HG03378 (cell line): ENCODE measurements around the gene TBCD.

Source experiments
- ATAC-seq: cut with Tn5 transposase; IDR thresholded peaks from one replicate; pipeline ENCODE4 v1.9.1; 2021; ENCODE audit warnings: mild to moderate bottlenecking, moderate library complexity; ENCODE audit not compliant: unreplicated experiment

TBCD gene

DNA sequence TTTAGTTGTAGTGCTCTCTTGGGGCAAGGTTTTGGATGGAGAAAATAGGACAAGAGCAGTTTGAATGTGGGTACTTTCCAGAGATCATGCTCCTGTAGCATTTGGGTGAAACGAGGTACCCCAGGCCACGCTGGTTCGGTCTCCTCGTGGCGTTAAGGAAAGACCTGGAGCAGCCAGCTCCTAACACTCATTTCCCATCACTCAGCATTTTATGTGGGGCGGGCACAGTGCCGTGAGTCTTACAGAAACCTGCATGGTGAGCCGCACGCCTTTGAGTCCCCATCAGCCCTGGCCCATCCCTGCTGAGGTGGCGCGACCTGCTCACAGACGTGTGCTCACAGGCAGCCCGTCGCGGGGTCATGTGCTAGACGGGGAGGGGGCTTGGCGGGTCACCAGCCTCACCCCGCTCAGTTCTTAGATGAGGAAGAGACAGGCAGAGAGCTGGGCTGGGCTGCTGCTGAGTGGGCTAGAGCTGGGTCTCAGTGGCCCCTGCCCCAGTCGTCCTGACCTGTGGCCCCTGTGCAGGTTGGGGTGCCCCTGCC, 37.3 kb downstream of the TBCD start:
- no peak for ATAC-seq

DNA sequence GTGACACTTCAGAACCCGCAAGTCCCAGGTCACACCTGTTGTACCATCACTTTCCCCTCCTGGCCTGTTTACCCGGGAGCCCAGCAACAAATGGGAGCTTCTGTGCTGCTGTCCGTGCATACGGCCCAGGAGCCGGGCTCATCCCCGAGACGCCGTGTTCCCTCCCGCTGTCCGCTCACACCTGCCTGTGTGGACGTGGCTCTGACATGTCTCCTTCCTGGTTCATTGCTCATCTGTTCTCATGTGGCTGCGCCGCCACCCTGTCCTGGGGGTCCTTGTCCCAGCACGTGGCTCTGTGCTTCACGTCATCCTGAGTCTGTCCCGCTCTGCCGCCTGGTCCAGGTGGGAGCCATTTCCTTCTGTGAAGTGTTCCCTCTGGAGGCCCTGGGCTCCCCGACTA, 37.9 kb downstream of the TBCD start:
- no peak for ATAC-seq

DNA sequence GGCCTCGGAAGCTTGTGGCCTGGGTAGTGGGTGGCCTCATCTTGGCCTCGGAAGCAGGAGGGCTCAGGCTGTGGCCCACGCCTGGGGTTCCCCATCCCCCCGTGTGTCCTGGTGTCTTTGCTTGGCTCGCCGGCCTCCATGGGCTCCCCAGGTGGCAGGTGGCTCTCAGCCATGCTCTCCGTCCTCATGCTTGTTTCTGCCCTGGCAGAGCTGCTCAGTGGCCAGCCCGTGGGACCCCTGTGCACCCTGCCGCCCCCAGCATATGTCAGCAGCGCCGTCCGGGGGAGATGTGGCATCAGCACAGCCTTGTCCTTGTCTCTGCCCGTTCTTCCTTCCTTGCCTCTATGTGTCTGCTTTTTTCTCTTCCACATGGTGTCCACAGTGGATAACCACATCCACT, 38.5 kb downstream of the TBCD start:
- ATAC-seq, result no peak

DNA sequence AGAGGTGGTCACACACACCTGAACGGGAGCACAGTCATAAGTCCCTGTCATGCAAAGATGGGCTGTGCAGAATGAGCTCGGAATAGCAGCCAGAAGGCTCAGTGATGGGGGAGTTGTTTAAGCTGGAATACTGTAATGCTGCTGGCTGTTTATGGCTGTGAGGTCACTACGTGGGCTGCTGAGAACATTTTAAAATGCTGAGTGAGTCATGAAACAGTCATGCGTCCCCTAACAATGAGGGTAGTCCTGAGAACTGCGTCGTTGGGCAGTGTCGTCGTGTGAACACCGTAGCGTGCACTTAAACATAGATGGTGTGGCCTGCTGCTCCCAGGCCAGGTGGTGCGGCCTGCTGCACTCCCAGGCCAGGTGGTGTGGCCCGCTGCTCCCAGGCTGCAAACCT, 39.7 kb downstream of the TBCD start:
- ATAC-seq, result no peak

DNA sequence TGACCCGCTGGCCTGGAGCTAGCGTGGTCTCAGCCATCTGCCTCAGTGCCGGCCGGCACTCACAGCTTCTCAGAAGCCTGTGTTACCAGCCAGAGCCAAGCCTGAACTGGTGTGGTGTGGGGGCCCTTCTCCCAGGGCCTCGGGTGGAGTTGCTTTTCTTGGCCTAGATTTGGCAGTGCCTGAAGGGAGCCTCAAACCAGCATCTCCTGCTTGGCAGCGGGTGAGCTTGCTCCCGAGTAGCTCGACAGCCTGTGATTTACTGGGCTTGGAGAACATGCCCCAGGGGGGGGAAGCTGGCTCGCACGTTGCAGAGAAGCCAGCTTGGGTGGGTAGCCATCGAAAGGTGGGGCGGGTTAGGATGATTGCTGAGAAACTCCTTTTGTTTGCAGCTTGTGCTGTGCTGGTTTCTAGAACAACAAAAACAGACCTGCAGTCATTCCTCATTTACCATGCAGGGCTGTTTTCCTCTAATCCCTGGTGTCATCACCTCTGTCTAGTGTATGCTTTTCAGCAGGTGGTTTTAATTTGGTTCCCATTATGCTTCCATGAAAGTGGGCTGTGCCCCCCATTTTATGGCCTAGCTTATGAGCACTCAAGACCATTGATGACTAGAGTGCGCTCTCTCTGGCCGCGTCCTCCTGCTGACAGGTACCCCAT, 42.2 kb downstream of the TBCD start:
- no peak for ATAC-seq

DNA sequence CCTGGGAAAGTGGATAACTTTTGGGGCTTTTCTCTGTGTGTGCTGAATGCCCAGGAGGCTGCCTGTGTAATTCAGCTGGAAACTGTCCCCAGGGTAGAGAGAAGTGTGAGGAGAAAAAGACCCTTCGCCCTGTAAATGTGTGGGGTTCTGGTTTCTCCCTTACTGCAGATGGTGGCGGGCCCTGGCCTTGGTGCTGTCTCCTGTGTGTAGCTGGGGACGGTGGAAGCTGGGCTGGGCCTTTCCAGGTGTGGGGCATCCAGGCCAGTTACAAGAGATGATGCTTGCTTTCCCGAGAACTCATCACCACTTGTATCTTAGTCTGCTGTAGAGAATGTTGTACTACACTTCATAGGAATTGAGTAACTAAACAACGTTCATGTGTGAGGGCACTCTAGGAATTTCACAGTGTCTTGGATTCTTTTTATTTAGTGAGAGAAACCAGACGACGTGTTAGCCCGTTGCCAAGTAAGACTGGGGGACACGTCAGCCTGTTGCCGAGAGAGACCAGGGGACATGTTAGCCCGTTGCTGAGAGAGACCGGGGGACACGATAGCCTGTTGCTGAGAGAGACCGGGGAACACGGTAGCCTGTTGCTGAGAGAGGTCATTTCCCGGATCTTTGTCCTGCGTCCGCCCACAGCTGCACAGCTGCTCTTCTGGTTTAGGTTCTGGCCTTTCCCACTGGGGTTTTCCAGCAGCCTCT, 43.1 kb downstream of the TBCD start:
- ATAC-seq, result no peak

DNA sequence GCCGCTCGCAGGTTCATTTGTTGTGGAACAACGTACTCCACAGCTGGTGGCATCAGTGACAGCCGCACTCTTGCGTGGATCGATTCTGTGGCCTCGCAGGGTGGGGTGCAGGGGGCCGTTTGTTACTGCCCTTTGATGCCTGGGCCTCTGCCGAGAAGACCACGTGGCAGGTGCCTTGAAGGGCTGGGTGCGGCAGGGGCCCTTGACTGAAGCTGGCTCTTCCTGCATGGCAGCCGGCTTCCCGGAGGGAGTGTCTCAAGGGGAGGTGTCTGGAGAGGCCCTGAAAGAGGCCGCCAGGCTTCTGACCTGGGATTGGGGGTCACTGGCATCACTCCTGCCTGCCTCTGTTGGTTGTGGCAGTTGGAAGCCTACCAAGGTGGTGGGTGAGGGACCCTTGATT, 43.8 kb downstream of the TBCD start:
- ATAC-seq, result no peak

DNA sequence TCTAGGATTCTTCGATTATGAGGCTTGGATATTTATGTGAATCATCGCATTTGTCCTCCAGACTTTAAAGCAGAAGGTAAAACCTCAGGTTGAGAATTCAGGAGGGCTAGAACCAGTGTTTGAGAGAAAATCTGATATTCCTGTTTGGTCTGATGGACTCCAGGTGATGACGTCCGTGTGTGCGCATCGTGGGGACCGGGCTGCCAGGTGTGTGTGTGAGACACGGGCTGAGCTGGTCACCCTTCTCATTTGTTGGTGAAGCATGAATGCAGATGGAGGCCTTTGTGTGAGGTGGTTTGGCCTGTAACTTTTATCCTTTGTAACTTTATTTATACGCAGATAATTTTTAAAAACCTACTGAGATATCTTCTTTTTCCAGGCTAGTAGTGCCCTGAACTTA, 45.2 kb downstream of the TBCD start:
- ATAC-seq, result no peak

DNA sequence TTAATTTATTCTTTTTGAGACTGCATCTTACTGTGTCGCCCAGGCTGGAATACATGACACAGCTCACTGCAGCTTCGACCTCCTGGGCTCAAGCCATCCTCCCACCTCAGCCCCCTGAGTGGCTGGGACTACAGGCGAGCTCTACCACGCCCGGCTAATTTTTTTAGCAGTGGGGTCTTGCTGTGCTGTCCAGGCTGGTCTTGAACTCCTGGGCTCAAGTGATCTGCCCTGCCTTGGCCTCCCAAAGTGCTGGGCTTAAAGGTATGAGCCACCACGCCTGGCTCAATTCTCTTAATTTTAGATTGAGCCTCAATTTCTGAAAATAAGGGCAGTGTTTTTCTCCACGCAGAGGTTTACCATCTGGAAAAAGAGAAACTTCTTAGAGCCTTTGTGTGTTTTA, 46.9 kb downstream of the TBCD start:
- ATAC-seq, result no peak

DNA sequence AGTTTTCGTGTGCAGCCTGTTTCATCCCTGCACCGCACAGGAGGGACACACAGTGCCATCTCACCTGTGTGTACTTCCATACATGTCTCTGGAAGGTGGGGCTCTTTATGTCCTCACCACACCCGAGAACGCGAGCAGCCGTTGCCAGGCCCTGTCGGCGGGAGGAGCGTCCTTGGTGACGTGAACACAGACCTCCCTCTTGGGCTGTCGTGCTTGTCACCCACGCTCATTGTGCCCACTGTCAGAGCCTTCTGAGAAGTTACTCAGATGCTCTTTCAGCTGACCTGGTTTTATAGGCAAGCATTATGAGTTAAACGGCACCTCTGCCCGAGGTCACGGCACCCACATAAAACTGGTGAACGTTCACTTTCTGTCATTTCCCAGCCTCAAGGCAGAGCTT, 47.7 kb downstream of the TBCD start:
- no peak for ATAC-seq

DNA sequence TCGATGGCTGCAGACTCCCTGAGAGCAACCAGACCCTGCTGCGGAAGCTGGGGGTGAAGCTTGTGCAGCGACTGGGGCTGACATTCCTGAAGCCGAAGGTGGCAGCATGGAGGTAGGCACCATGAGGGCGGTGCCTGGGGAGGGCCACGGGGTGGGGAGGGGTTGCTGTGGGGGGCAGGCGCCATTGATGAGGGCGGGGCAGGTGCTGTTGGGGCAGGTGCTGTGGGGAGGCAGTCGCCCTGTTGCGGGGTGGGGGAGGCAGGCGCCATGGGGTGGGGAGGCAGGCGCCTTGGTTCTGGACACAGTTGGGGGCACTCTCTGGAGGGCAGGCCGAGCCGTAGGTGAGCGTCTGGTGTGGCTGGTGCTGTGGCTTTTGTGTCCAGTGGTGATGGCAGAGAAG, 49.0 kb downstream of the TBCD start:
- no peak for ATAC-seq

DNA sequence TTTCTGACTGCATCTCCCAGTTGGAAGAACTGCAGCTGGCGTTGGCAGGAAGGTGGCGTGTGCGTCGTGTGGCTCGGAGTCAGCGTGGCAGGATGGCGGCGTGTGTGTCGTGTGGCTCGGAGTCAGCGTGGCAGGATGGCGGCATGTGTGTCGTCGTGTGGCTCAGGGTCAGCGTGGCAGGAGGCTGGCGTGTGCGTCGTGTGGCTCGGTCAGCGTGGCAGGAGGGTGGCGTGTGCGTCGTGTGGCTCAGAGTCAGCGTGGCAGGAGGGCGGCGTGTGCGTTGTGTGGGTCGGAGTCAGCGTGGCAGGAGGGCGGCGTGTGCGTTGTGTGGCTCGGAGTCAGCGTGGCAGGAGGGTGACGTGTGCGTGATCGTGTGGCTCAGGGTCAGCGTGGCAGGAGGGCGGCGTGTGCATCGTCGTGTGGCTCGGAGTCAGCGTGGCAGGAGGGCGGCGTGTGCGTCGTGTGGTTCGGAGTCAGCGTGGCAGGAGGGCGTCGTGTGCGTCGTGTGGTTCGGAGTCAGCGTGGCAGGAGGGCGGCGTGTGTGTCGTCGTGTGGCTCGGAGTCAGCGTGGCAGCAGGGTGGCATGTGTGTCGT, 49.6 kb downstream of the TBCD start:
- ATAC-seq, result no peak

DNA sequence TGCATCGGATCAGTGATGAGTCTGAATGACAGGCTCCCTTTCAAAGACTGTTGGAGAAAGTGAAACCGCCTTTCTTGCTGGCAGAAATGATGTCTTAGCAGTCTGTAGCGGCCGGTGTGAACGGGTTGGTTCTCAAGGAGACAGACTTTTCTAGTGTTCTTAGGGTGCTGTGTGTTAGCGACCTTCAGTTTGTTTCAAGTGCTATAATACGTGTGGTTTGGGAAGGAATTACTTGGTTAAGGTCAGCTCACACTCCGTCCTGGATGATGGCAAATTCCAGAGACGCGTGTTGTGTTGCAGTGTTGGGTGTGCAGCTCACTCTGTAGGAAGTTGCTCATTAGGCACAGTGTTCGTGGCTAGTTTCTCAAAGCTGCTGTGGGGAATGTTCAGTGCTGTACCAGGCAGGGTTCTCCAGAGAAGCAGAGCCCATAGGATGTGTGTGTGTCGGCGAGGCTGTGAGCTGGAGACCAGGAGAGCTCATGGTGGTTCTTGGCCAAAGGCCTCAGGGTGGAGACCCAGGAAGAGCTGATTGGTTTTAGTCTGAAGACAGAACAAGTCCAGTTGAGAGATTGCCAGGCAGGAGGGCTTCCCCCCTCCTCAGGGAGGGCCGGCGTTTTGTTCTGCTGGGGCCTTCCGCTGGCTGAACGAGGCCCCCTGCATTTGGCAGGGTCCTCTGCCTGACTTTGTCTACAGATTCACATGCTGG, 50.4 kb downstream of the TBCD start:
- ATAC-seq, result no peak

DNA sequence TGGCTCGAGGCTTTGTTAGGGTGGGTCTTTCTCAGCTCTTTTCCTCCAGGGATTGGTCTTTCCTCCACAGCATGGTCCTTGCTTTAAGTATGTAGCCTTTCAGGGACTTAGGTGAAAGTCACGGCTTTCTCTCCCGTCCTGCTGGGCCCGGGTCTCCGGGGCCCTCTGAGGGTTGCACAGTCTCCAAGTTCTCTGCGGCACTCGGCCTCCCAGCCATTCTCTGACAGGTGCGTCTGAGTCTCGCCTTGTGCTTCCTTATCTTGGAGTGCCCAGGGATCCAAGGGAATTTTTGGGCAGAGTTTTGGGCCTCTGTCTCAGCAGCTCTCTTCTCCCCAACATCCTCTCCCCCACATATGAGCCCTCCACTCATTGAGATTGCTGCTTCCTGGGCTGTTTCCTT, 51.3 kb downstream of the TBCD start:
- no peak for ATAC-seq

DNA sequence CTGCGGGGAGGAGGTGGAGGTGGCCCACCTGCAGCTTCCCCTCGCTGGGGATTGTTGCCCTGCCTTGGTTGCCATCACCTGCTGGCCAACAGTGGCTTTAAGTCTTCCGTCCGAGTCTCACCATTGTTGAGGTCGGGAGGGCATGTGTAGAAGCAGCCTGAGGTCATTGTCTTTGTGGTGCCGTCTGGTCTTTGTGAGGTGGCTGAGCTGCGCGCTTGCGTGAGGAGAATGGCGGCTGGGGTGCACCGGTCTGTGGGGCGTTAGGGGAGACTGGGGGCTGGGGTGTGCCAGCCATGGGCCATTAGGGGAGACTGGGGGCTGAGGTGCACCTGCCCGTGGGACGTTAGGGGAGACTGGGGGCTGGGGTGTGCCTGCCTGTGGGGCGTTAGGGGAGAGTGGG, 51.7 kb downstream of the TBCD start:
- ATAC-seq, result no peak

DNA sequence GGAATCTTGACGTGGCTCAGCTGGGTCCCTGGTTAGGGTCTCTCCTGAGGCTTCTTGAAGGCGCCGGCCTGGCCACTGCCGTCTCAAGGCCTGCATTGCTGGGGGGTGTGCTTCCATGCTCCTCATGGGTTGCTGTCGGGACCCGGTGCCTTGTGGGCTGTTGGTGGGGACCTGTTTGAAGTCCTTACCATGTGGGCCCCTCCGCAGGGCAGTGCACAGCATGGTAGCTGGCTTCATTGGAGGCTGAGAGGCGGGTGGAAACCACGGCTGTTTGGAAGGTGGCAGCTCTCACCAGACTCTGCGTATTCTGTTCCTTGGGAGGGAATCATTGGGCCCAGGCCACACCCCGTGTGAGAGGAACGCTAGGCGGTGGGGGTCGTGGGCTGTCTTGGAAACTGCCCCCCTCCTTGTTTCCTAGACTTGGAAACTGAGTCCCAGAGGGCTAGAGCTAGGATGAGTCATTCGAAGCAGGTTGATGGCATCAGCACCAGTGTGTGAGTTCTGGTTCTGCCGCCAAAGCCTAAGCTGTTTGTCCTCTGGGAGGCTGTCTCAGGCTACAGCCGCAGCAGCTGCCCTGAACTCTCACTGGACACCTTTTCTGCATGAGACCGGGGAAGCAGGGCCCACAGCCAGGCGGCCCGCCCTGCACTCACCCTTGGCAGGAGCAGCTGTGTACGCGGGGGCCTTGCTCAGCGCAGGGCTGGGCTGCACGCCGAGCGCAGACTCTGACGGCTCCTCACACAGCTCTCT, 52.8 kb downstream of the TBCD start:
- ATAC-seq, result no peak

DNA sequence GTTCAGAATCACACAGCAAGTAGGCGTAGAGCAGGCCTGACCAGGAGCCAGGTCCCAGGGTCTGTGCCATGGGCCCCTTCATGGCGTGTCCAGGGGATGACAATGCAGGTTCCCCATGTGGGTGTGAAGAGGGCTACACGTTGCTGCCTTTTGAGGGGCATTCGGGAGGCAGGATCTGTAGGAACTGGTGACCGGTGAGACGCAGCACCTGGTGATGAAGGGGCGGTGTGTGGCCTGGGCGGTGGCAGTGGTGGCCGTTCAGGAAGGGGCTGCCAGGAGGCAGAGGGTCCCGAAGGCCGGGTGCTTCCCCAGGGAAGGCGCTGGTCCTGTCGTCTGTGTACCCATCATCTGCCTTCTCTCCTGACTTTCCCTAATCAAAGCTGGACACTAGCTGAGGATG, 53.4 kb downstream of the TBCD start:
- no peak for ATAC-seq

DNA sequence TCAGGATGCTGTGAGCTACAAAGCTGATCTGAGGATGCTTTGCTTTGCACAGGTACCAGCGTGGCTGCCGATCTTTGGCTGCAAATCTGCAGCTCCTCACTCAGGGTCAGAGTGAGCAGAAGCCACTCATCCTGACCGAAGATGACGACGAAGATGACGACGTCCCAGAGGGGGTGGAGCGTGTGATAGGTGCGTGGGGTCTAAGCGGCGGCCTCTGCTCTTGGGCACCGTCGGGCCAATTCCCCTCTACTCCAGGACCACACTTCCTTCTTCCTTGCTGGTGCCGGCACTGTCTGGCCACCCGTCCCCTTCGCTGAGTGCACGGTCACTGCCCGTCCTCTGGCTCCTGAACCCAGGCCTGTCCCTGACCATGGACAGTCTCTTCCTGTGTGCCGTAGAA, 54.0 kb downstream of the TBCD start:
- no peak for ATAC-seq

DNA sequence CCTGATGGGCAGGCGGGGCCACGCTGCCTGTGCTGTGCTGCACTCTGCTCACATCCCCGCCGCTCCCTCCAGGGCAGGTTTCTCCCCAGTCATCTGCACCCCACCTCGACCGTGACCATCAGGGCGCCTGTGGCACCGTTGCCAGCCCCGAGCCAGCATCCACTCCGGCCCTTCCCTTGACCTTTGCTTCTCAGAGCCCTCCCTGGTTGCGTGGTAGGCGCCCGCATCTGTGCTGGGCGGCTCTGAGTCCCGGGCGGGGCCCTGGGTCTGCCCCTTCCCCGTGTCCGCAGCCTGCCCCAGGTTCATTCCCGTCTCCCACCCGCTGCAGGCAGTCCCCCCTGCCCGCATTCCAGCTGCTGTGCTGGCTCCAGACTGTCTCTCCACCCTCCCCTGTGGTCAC, 54.8 kb downstream of the TBCD start:
- no peak for ATAC-seq

DNA sequence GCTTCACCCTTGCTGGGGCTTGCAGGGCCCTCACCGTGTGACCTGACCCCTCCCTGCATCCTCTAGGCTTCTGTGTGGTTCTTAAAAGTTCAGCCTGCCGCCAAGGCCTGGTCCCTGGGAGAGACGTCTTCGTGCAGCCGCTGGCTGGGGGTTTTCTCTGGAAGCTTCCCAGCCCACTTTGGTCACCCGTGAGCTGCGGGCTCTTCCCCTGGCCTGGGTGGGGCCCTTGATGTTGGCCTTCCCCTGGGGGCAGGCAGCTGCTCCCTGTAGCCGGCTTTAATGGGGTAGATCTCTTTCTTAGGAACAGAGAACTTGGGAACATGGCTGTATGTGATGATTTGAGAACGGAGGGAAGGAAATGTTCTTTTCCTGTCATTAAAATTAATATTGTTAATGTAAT, 55.2 kb downstream of the TBCD start:
- no peak for ATAC-seq

DNA sequence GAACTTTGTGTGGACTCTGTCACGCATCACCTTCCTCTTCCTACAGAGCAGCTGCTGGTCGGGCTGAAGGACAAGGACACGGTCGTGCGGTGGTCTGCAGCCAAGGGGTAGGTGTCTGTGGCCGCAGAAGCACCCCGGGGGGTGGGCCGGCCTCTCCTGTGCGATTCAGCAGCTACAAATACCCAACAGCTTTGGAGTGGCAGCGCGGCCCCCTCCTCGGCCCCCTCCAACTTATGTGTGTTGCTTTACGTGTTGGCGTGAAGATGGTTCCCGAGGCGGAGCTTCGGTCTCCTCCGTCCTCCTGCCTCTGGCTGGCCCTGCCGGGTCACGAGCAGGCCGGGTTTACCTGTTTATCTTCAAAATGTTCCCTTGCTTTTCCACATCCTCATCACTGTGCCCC, 55.7 kb downstream of the TBCD start:
- ATAC-seq, result no peak
